ENCODE data around the gene TFR2. TPM values are rescaled to one million over a fixed set of nuclear protein-coding genes. Genes with fewer than 3 reads are reported as not detected.

The TFR2 gene
- total RNA-seq, 1 experiment from 2014 or later, result 5.7 TPM

- ChIA-PET POLR2A (interaction anchor here (0.5 kb wide), 1 partner anchor 159 kb away, joined by 5 read pairs; no protein-coding TSS in a partner anchor), CTCF (interaction anchor here (0.7 to 2.1 kb wide), 3 partner anchors 36 to 58 kb away, joined by 3 to 6 read pairs (median 4); partner anchors contain the start of gene MOSPD3)
- ATAC-seq, result no peak
- TF ChIP-seq E2F5 (CRISPR knock-in tag; IDR thresholded peaks at IDR 0.05), result no peak
- no peak for TF ChIP-seq CBFB (CRISPR knock-in tag; IDR thresholded peaks at IDR 0.05; ENCODE audit: low read depth)
- no peak for TF ChIP-seq TP53 (CRISPR knock-in tag; IDR thresholded peaks at IDR 0.05)
- TF ChIP-seq ZNF281 (CRISPR knock-in tag; IDR thresholded peaks at IDR 0.05), result no peak
- TF ChIP-seq AR (CRISPR knock-in tag; IDR thresholded peaks at IDR 0.05), result no peak
- no peak for TF ChIP-seq CREB1 (CRISPR knock-in tag; IDR thresholded peaks at IDR 0.05)
- no peak for TF ChIP-seq ZNF425 (CRISPR knock-in tag; conservative IDR thresholded peaks at IDR 0.05)
- TF ChIP-seq RELA (CRISPR knock-in tag; IDR thresholded peaks at IDR 0.05; ENCODE audit: borderline replicate concordance), result no peak
- no peak for TF ChIP-seq MLX (CRISPR knock-in tag; IDR thresholded peaks at IDR 0.05)
- TF ChIP-seq E2F1 (CRISPR knock-in tag; IDR thresholded peaks at IDR 0.05), result no peak
- no peak for TF ChIP-seq ZBTB21 (CRISPR knock-in tag; IDR thresholded peaks at IDR 0.05; ENCODE audit: borderline replicate concordance)
- no peak for TF ChIP-seq HMGA2 (CRISPR knock-in tag; IDR thresholded peaks at IDR 0.05)
- TF ChIP-seq HMGXB4 (CRISPR knock-in tag; IDR thresholded peaks at IDR 0.05), result no peak
- TF ChIP-seq ERG (CRISPR knock-in tag; IDR thresholded peaks at IDR 0.05), result no peak
- no peak for TF ChIP-seq ZNF532 (CRISPR knock-in tag; IDR thresholded peaks at IDR 0.05; ENCODE audit: borderline replicate concordance)
- TF ChIP-seq NFE2L1 (CRISPR knock-in tag; IDR thresholded peaks at IDR 0.05), result no peak
- no peak for TF ChIP-seq ZNF219 (CRISPR knock-in tag; IDR thresholded peaks at IDR 0.05; ENCODE audit: borderline replicate concordance)
Measured at GRCh38 chr7:100670074-100670473, 28.7 kb upstream of the TFR2 start.

More at GRCh38 chr7:100670074-100670473, 28.7 kb upstream of the TFR2 start:
- Mint-ChIP-seq H3K27me3 (ENCODE audit: low read depth) (peaks cover 60% of the 10 kb centered on the region), H3K27ac (no peak overlapping the region), H3K9me3 (peaks cover 3% of the 10 kb centered on the region; the same call in 1 of the 2 replicates), H3K4me3 (no peak overlapping the region), H3K36me3 (no peaks in the 10 kb centered on the region), H3K4me1 (no peaks in the 10 kb centered on the region; the same call in 1 of the 2 replicates)
- no peak for DNase-seq (ENCODE audit: low spot score)
